GM18526 (cell line): Measurements from ENCODE around the gene TFAP2A.

ENCODE experiments used
- POLR2A ChIP-seq: IDR thresholded peaks from 3 replicates; pipeline ENCODE4 v1.6.1; 2011; ENCODE audit not compliant: insufficient read length; ENCODE audit errors: extremely low read depth

The TFAP2A gene

DNA sequence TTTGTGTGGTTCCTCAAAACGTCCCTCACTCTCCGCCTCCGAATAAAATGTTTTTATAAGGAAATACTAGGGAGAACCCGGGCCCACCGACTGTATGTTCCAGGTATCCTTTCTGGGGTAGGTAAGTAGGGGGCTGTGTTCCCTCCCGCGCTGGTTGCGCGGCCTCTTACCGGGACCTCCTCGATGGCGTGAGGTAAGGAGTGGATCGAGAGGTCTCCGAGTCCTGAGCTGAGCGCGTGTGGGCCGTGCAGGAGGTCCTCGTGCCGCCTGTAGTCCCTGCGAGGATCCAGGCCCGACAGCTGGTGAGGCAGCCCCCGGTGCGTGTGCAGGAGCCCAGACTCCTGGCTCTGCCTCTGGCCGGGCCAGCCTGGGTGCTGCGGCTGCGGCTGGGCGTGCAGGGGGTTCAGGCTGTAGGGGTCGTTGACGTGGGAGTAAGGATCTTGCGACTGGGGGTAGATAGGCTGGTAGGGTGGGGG is 5.1 kb downstream of the TFAP2A start:
- TF ChIP-seq POLR2A: no peak

DNA sequence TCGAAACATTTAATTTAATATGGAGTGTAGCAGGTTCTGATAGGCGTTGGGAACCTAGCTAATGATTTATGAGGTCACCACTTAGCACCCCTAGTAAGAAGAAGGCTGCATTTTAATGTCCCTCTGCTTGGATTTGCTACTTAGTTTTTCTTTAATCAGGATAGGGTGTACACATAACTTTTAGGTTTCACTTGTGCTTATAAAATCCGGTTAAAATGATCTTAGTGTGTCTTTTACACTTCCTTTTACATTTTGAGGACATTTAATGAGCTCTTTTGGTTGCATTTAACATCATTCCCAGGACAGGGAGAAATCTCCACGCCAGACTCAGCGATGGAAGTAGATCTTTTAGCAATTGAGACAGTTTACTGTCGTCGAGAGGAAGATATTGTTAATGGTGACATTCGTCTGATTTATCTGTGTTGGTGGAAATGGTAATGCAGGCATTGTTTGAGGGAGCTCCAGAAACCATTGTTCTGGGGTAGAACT is 5.6 kb downstream of the TFAP2A start:
- no peak for TF ChIP-seq POLR2A

DNA sequence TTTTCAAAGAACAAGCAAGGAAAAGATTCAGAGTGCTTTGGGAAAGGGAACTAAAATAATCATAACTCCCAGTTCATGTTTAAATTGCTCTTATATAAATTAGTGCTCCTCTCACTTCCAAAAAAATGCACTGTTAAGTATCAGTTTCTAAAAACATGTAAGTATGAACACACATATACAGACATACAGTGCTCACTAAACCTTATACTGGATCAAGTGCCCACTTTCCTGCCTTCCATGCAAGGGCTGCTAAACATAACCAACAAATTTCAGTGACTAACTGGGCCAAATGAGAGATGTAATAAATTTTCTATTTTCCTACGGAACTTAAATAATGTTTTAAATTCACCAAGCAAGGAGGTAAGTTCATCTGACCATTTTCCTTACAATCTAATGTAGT is 6.4 kb downstream of the TFAP2A start:
- TF ChIP-seq POLR2A: no peak

DNA sequence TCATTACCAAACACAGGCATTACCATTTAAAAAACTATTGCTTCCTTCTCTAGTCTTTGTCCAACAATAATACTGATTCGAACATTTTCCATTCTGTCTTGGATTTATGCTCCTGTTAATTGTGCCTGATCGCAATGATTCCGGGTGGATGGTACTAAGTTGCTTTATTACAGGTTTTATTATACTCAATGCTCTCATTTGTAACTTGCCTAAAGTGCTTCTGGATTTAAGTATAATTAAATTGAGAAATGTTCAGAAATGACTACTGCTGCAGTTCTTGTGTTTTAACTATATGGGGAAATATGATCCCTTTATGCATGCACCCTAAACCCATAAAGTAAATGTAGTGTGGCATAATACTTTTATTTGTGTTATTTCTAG is 7.2 kb downstream of the TFAP2A start:
- no peak for TF ChIP-seq POLR2A

DNA sequence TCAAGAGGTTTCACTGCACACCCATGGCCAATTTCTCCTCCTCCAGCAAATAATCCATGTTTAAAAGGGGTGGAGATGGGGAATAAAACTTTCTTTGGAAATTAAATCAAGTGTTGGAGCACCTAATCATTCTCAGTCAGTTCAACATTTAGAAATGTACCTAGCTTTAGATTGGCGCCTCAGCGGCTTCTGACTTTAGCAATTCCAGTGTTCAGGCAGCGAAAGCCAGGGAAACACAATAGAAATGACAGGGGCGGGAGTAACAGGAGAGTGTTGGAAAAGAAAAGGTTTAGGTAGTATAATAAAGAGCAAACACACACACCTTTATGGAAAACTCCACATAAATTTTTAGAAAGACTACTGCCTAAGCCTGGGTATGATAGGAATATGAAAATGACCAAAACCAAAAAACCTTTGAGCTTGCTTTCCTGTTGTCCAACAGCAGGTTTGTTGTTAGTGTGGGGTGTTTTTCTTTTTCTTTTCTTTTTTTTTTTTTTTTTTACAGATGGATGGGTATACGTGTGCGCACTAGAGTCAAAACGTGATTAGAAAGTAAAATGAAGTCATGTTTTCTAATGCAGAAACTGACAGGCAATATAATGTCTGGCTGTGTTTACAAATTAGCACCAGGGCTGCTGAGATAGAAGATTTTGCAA is 7.7 kb downstream of the TFAP2A start:
- TF ChIP-seq POLR2A: no peak

DNA sequence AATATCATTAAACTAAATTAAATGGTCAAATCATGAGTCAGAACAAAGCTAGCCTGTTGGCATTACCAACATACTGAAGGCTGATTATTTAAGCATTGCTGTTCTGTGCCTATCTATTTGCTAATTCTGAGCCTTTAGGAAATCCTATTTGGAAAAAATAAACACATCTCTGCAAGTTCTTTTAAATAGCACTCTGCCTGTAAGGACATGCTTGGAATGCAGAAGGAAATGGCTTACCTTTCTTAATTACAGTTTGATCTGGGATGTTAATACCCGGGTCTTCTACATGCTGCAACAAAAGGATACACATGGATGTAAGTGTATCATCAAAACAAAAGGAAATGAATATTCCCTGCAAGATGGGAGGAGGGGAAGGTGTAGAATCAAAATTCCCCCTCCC is 8.3 kb downstream of the TFAP2A start:
- no peak for TF ChIP-seq POLR2A

DNA sequence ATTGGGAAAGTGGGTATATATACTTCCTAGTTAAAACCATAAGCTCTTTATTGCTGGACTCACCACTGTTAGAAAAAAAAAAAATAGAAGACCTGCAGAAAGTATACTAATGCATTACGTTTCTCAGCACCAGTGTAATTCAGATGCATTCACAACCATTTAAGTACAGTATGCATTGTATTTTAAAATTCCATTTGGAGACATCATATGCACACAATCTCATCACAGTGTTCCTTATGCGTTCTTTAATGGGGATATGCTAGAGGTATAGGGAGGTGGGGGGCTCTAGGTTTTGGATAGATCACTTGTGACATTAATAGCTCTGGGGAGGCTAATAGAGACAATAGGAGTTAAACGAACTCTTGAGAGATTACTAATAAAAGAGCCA is 9.4 kb downstream of the TFAP2A start:
- TF ChIP-seq POLR2A: no peak

DNA sequence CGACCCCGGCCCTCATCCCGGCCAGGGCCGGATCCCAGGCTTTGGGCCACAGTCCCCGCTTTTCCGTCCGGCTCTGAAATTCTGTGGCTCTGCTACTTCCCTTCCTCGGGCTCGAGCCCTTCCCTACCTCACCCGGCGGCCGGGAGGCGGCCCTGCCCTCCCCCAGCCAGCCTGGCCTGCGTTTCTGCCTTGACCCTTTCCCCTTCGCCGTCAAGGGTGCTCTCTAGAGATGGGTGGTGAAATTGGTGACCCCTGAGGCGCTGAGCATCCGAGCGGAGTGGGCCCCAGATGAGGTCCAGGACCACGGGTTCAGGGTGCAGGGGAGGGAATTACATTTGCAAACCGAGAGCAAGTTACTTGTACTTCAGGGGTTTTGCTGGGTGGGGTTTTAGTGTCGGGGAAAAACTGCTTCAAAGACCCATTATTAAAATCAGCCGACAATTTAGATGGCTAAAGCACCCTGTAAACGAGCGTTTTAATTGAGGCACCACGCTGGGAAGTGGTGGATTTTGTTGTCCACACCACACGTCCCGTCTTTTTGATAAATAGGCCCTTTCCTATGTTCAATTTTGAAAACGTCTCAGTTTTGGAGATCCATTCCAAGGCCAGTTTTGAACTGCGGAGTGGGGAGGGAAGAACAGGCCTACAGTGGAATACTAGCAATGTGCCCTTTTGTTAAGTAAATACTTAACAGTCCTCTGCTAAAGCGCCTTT is 9.9 kb downstream of the TFAP2A start:
- TF ChIP-seq POLR2A: no peak

DNA sequence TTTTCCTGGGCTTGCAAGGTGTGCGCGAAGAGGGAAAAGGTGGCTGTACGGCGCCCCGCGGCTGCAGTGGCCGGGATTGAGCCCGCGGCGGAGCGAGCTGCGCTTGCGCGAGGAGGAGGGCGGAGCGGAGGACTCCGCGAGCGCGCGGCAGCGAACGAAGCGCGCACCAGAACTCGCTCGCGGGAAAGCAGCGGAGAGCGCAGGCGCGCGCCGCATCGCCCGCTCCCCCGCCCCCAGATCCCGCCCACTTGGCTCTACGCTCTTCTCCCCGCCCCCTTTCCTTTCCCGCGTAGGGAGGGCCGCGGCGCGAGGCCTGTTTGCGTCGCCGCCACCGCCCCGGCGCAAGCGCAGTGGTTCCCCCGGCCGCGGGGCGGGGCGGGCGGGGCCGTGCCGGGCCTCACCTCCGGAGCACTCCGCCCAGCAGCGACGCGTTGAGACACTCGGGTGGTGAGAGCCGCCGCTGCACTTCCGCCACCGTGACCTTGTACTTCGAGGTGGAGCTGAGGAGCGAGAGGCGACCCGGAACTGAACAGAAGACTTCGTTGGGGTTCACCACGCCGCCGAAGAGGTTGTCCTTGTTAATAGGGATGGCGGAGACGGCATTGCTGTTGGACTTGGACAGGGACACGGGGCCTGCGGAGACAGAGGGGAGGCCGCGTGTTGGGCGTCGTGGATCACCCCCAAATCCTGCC is 10.6 kb downstream of the TFAP2A start:
- TF ChIP-seq POLR2A: peak; percentile 60

DNA sequence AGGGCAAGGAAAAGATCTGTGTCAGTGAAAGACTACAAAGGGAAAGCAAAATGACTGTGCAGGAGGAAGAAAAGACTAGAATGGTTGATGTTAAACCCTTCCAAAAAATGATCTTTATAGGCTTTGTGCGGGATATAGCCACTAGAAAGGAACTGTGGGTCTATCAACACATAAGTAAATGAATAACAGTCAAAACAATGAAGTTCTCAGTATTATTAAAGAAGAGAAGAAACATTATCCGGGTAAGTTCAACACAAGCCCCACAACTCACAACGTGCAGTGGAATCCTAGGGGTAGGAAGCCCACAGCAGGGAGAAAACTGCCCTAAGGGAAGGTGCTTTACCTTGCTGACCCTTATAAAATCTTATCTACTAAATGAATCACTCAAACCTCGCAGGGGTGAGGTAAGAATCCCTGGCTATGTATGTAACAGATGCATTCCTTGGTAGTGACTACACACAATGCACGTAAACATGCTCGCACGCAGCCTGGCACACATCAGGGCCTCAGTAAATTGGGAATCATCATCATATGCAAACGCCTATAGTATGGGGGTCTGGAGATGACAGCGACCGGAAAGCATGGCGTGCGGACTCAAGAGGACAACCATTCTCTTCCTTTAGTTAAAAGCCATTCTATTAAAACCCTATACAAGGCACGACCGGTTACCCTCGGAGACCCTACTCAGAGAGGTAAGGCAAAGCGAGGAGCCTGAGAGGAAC is 11.3 kb downstream of the TFAP2A start:
- no peak for TF ChIP-seq POLR2A

DNA sequence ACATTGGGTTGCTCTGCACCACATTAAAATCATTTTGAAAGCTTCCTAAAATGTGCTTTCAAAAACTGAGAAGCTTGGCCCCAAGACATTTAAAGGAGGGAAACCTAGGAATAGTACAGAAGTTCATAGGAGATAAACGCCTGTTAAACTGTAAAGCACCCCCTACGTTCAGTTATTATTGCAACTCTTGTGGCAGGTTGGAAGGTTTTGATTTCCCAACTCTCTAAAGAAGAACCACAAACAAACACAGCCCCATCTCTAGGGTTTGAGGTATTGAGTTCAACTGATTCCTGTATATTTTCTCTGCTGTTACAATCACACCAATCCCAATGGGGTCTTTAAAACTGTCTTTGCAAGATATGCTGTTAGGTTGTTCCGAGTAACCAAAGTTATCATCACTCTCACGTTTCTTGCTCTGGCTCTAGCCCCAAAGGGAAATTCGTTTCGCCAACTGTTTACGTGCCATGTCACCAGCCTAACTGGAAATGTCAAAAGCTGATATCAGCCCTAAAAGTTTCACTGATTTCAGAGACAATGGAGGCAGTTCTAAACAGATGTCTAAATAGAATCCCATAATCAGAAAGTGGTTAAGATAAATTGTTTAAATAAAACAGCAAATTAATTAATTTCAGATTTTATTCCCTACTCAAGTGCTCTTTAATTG is 12.1 kb downstream of the TFAP2A start:
- no peak for TF ChIP-seq POLR2A

DNA sequence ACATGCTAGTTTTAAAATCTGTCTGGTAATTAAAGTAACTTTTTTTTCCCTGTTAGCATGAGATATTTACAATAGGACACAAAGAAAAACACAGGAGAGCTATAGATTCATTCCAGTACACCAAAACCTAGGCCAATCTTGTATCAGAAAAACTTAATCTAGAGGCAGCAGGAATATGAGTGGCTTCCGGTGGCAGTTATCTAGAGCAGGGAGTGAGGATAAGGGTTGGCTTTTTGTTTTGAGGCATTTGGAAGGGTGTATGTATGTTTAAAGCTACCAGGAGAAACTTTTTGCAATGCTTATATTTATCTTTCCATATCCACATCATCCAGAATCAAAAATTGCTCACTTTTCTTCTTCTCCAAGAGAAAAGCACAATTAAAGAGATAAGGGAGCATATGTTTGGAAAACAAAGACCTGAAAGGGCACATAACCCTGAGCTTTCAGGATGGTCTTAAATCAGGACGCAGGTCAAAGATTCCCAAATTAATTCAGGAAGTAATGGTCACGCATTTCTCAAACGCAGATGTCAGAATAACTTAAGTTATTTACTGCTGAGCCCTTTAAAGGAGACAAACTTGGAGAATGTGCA is 13.1 kb downstream of the TFAP2A start:
- no peak for TF ChIP-seq POLR2A

DNA sequence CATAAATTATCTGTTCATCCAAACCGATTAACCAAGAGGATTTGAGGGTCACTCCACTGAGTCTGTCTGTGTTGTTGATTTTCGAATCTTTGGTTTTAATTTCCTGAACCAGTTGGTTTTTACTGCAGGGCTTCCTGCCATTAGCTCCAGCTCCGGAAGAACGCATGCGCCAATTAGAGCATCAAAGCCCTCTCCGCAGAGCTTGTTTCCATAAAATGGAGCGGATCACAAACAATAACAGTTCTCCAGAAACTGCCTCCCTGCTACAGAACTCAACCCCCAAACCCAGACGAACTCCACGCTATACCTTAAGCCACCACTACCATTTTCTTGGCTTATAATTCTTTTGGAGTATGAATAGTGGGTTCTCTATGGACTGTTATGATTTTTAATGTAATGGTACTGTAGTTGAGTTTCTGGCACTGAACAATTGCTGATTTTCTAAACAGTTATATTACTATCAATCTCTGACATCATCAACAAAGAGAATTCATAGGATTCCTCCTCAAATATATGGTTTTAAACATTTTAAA is 13.8 kb downstream of the TFAP2A start:
- TF ChIP-seq POLR2A: no peak

DNA sequence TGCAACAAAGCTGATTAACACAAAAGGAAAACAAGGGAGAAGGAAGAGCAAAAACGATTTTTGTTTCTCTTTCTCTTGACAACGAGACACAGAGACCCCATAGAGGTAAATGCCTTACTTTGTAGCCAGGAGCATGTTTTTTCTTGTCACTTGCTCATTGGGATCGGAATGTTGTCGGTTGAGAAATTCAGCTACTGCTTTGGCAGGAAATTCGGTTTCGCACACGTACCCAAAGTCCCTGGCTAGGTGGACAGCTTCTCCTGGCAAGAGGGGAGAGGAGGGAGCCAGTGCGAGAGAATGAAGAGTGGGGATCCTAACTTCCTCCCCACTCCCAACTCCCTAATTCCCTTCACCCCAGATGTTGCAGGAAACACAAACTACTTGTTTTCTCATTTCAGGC is 14.5 kb downstream of the TFAP2A start:
- no peak for TF ChIP-seq POLR2A

DNA sequence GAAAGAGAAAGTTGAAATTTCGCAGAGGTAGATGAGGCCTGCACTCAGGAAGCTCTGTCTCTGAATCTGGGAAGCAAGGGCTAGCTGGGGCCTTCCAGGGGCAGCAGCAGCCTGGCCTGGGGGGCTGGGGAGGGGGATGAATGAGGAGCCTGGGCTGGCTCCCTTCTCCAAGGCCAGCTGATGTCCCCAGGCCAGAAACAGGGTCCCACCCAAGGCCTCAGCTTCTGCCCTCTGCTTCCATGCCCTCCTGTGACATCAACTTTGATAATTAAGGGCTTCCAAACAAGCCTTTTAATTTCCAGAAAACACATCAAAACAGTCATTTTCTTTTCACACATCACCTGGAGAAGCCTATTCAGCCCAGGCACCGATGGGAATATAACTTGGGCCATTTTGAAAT is 15.4 kb downstream of the TFAP2A start:
- no peak for TF ChIP-seq POLR2A
